GM21825 (cell line): Measurements from ENCODE around the gene ZNF226.
"Not testable (repeated sequence)": the region's sequence is repeated elsewhere in the genome, so short reads cannot be mapped to it uniquely, and the experiment has no call there.

ENCODE experiments used
- ATAC-seq: cut with Tn5 transposase; IDR thresholded peaks from one replicate; pipeline ENCODE4 v1.9.1; 2021; ENCODE audit warnings: mild to moderate bottlenecking, moderate library complexity; ENCODE audit not compliant: unreplicated experiment

The ZNF226 gene

GRCh38 chr19:44164673-44165512, at the start of gene ZNF226:
ZNF226 (plus strand) TSS chr19:44165100; CDS start chr19:44170081, 4,981 bp downstream.
- peak; percentile 84 for ATAC-seq

GRCh38 chr19:44121162-44121561, 43.7 kb upstream of the ZNF226 start:
- not testable (repeated sequence) for ATAC-seq

GRCh38 chr19:44131955-44132354, 32.9 kb upstream of the ZNF226 start:
- ATAC-seq = no peak

- ATAC-seq = peak; percentile 87
These were observed 23.5 kb upstream of the ZNF226 start, which contains the start of gene ZNF234 for GRCh38 chr19:44141191-44142058. ZNF234 (plus strand) TSS chr19:44141554; CDS start chr19:44144633, 3,079 bp downstream.

- ATAC-seq = no peak
These were observed 22.9 kb upstream of the ZNF226 start for GRCh38 chr19:44142059-44142433.

GRCh38 chr19:44149776-44150175, 15.1 kb upstream of the ZNF226 start:
- no peak for ATAC-seq

GRCh38 chr19:44151491-44151890, 13.4 kb upstream of the ZNF226 start:
- ATAC-seq = no peak

- no peak for ATAC-seq
These were observed 8.4 kb upstream of the ZNF226 start for GRCh38 chr19:44156475-44156874.

- no peak for ATAC-seq
These were observed 1.1 kb upstream of the ZNF226 start for GRCh38 chr19:44163789-44164188.

GRCh38 chr19:44164327-44164672, 600 bp upstream of the ZNF226 start:
- no peak for ATAC-seq

GRCh38 chr19:44170660-44171059, 5.8 kb downstream of the ZNF226 start:
- ATAC-seq = not testable (repeated sequence)

- ATAC-seq = no peak
These were observed 11.7 kb downstream of the ZNF226 start for GRCh38 chr19:44176590-44176989.

GRCh38 chr19:44180968-44181367, 16.1 kb downstream of the ZNF226 start:
- no peak for ATAC-seq

- no peak for ATAC-seq
These were observed 17.2 kb downstream of the ZNF226 start for GRCh38 chr19:44182145-44182544.

- no peak for ATAC-seq
These were observed 25.1 kb downstream of the ZNF226 start for GRCh38 chr19:44190020-44190419.

GRCh38 chr19:44192127-44192526, 27.2 kb downstream of the ZNF226 start:
- no peak for ATAC-seq

GRCh38 chr19:44196772-44197171, 31.9 kb downstream of the ZNF226 start:
- ATAC-seq = no peak

- ATAC-seq = no peak
These were observed 37.6 kb downstream of the ZNF226 start for GRCh38 chr19:44202470-44202869.

- ATAC-seq = no peak
These were observed 38.1 kb downstream of the ZNF226 start for GRCh38 chr19:44202974-44203373.

- ATAC-seq = not testable (repeated sequence)
These were observed 39.0 kb downstream of the ZNF226 start for GRCh38 chr19:44203877-44204276.

- ATAC-seq = no peak
These were observed 39.9 kb downstream of the ZNF226 start for GRCh38 chr19:44204772-44205171.
